GM06990 (cell line): Measurements from ENCODE around the gene LMBR1.

Experiments
- DNase-seq: peaks from one replicate; pipeline ENCODE4 v3.0.0-alpha.2; 2011; ENCODE audit not compliant: insufficient read length; ENCODE audit errors: extremely low read depth
- H3K27me3 ChIP-seq: replicated peaks from 2 replicates; pipeline ENCODE4 v1.6.0; 2011; ENCODE audit warnings: low read length; ENCODE audit not compliant: control insufficient read depth, insufficient read depth
- H3K36me3 ChIP-seq: 2 replicates; pipeline ENCODE4 v1.5.1; 2011; ENCODE audit warnings: low read length; ENCODE audit not compliant: control insufficient read depth, insufficient read depth
- H3K4me3 ChIP-seq: replicated peaks from 2 replicates; pipeline ENCODE4 v1.5.1; 2011; ENCODE audit warnings: low read depth, mild to moderate bottlenecking, control low read depth, low read length
- CTCF ChIP-seq: IDR thresholded peaks from 2 replicates; pipeline ENCODE4 v1.5.1; 2011; ENCODE audit warnings: low read length, control low read depth, mild to moderate bottlenecking, inconsistent platforms; ENCODE audit not compliant: insufficient read depth, poor library complexity, severe bottlenecking

The LMBR1 gene

GRCh38 chr7:156746891-156747290 lies 146.1 kb downstream of the LMBR1 start:
- DNase-seq = no peak
- no peak for TF ChIP-seq CTCF
- Histone ChIP-seq H3K4me3 (no peak overlapping the region), H3K36me3 (no peaks in the 10 kb centered on the region; the same call in 1 of the 2 replicates), H3K27me3 (no peaks in the 10 kb centered on the region)

GRCh38 chr7:156739596-156739995 lies 153.4 kb downstream of the LMBR1 start:
- DNase-seq = no peak
- peaks cover 3% of the 10 kb centered on the region; the same call in 1 of the 2 replicates for H3K36me3 ChIP-seq
- H3K27me3 ChIP-seq = no peaks in the 10 kb centered on the region
- H3K4me3 ChIP-seq = no peak overlapping the region
- no peak for TF ChIP-seq CTCF

GRCh38 chr7:156735851-156736250 lies 157.1 kb downstream of the LMBR1 start:
- Histone ChIP-seq H3K4me3 (no peak overlapping the region), H3K36me3 (peaks cover 3% of the 10 kb centered on the region; the same call in 1 of the 2 replicates), H3K27me3 (no peaks in the 10 kb centered on the region)
- no peak for DNase-seq
- TF ChIP-seq CTCF = no peak

- DNase-seq = no peak
- H3K27me3 ChIP-seq = no peaks in the 10 kb centered on the region
- no peaks in the 10 kb centered on the region for H3K36me3 ChIP-seq
- no peak for TF ChIP-seq CTCF
- no peak overlapping the region for H3K4me3 ChIP-seq
Measured at GRCh38 chr7:156733638-156734037, 159.3 kb downstream of the LMBR1 start.

- Histone ChIP-seq H3K27me3 (no peaks in the 10 kb centered on the region), H3K4me3 (no peak overlapping the region), H3K36me3 (no peaks in the 10 kb centered on the region)
- no peak for DNase-seq
- no peak for TF ChIP-seq CTCF
Measured at GRCh38 chr7:156732091-156732625, 160.8 kb downstream of the LMBR1 start.

- no peaks in the 10 kb centered on the region for H3K36me3 ChIP-seq
- DNase-seq = no peak
- no peak overlapping the region for H3K4me3 ChIP-seq
- H3K27me3 ChIP-seq = no peaks in the 10 kb centered on the region
- TF ChIP-seq CTCF = no peak
Measured at GRCh38 chr7:156731651-156732050, 161.3 kb downstream of the LMBR1 start.
